ENCODE results near the gene OR56A4.

OR56A4 gene

GRCh38 chr11:6006846-6007245 lies at the start of gene OR56A4:
TSS of gene OR56A4 (minus strand) at chr11:6006946. CDS start at chr11:6002992, 3,954 bp downstream.
- no peak for DNase-seq (ENCODE audit: low read depth)

GRCh38 chr11:6055569-6055968 lies 48.8 kb upstream of the OR56A4 start:
- no peak for DNase-seq (ENCODE audit: low read depth)

GRCh38 chr11:6052374-6052773 lies 45.6 kb upstream of the OR56A4 start:
- no peak for DNase-seq (ENCODE audit: low read depth)

GRCh38 chr11:6040874-6041273 lies 34.1 kb upstream of the OR56A4 start:
- no peak for DNase-seq (ENCODE audit: low read depth)

- DNase-seq (ENCODE audit: low read depth), result no peak
Measured at GRCh38 chr11:6030708-6031405, 24.1 kb upstream of the OR56A4 start, which contains the start of gene OR56A1. TSS of gene OR56A1 (minus strand) at chr11:6030758. CDS start at chr11:6027692, 3,066 bp downstream.

GRCh38 chr11:6027501-6027900 lies 20.8 kb upstream of the OR56A4 start:
- no peak for DNase-seq (ENCODE audit: low read depth)

GRCh38 chr11:6025056-6025455 lies 18.3 kb upstream of the OR56A4 start:
- no peak for DNase-seq (ENCODE audit: low read depth)

GRCh38 chr11:6022956-6023355 lies 16.2 kb upstream of the OR56A4 start:
- no peak for DNase-seq (ENCODE audit: low read depth)

GRCh38 chr11:6013042-6013441 lies 6.3 kb upstream of the OR56A4 start:
- no peak for DNase-seq (ENCODE audit: low read depth)

GRCh38 chr11:6012035-6012668 lies 5.4 kb upstream of the OR56A4 start:
- DNase-seq (ENCODE audit: low read depth), result no peak

GRCh38 chr11:6006395-6006794 lies 351 bp downstream of the OR56A4 start:
- no peak for DNase-seq (ENCODE audit: low read depth)

- DNase-seq (ENCODE audit: low read depth), result no peak
Measured at GRCh38 chr11:6002202-6002699, 4.5 kb downstream of the OR56A4 start.

- DNase-seq (ENCODE audit: low read depth), result no peak
Measured at GRCh38 chr11:5994791-5995190, 12.0 kb downstream of the OR56A4 start.

- no peak for DNase-seq (ENCODE audit: low read depth)
Measured at GRCh38 chr11:5992604-5993251, 14.0 kb downstream of the OR56A4 start.

- no peak for DNase-seq (ENCODE audit: low read depth)
Measured at GRCh38 chr11:5992150-5992549, 14.6 kb downstream of the OR56A4 start.

GRCh38 chr11:5989203-5989602 lies 17.5 kb downstream of the OR56A4 start:
- no peak for DNase-seq (ENCODE audit: low read depth)

- no peak for DNase-seq (ENCODE audit: low read depth)
Measured at GRCh38 chr11:5986885-5987284, 19.9 kb downstream of the OR56A4 start, which contains the start of gene OR52L1. TSS of gene OR52L1 (minus strand) at chr11:5986985. CDS start at chr11:5986930, 55 bp downstream.

- no peak for DNase-seq (ENCODE audit: low read depth)
Measured at GRCh38 chr11:5983443-5983842, 23.3 kb downstream of the OR56A4 start.

GRCh38 chr11:5973530-5973929 lies 33.2 kb downstream of the OR56A4 start:
- no peak for DNase-seq (ENCODE audit: low read depth)

GRCh38 chr11:5968394-5968793 lies 38.4 kb downstream of the OR56A4 start, which contains the start of gene OR56A5:
TSS of gene OR56A5 (minus strand) at chr11:5968494. CDS start at chr11:5968494, 0 bp downstream.
- no peak for DNase-seq (ENCODE audit: low read depth)

GRCh38 chr11:5967708-5968107 lies 39.0 kb downstream of the OR56A4 start:
- no peak for DNase-seq (ENCODE audit: low read depth)

GRCh38 chr11:5966958-5967357 lies 39.8 kb downstream of the OR56A4 start:
- DNase-seq (ENCODE audit: low read depth), result no peak
